GM10266 (cell line): ENCODE data around the gene C12orf54.
"Not testable (repeated sequence)": the region's sequence is repeated elsewhere in the genome, so short reads cannot be mapped to it uniquely, and the experiment has no call there.

Source experiments
- DNase-seq: peaks from one replicate; pipeline ENCODE4 v3.0.0; 2012; ENCODE audit errors: extremely low spot score
- TF ChIP-seq, protein P1 (sequence below): IDR thresholded peaks from 2 replicates; pipeline ENCODE4 v1.5.1; 2012; ENCODE audit warnings: mild to moderate bottlenecking, low read depth; ENCODE audit not compliant: control insufficient read depth, insufficient read depth; ENCODE audit errors: missing control alignments

The C12orf54 gene

DNA sequence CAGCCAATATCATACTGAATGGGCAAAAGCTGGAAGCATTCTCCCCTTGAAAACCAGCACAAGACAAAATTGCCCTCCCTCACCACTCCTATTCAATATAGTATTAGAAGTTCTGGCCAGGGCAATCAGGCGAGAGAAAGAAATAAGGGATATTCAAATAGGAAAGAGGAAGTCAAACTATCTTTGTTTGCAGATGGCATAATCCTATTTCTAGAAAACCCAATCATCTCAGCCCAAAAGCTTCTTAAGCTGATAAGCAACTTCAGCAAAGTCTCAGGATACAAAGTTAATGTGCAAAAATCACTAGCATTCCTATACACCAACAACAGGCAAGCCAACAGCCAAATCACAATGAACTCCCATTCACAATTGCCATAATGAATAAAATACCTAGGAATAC, 30.9 kb upstream of the C12orf54 start:
- TF ChIP-seq, protein P1, sequence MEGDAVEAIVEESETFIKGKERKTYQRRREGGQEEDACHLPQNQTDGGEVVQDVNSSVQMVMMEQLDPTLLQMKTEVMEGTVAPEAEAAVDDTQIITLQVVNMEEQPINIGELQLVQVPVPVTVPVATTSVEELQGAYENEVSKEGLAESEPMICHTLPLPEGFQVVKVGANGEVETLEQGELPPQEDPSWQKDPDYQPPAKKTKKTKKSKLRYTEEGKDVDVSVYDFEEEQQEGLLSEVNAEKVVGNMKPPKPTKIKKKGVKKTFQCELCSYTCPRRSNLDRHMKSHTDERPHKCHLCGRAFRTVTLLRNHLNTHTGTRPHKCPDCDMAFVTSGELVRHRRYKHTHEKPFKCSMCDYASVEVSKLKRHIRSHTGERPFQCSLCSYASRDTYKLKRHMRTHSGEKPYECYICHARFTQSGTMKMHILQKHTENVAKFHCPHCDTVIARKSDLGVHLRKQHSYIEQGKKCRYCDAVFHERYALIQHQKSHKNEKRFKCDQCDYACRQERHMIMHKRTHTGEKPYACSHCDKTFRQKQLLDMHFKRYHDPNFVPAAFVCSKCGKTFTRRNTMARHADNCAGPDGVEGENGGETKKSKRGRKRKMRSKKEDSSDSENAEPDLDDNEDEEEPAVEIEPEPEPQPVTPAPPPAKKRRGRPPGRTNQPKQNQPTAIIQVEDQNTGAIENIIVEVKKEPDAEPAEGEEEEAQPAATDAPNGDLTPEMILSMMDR: no peak
- DNase-seq: no peak

DNA sequence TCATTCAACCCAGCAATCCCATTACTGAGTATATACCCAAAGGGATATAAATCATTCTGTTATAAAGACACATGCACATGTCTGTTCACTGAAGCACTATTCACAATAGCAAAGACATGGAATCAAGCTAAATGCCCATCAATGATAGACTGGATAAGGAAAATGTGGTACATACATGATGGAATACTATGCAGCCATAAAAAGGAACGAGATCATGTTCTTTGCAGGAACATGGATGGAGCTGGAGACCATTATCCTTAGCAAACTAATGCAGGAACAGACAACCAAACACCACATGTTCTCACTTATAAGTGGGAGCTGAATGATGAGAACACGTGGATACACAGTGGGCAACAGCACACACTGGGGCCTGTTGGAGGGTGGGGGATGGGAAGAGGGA, 29.3 kb upstream of the C12orf54 start:
- not testable (repeated sequence) for DNase-seq

DNA sequence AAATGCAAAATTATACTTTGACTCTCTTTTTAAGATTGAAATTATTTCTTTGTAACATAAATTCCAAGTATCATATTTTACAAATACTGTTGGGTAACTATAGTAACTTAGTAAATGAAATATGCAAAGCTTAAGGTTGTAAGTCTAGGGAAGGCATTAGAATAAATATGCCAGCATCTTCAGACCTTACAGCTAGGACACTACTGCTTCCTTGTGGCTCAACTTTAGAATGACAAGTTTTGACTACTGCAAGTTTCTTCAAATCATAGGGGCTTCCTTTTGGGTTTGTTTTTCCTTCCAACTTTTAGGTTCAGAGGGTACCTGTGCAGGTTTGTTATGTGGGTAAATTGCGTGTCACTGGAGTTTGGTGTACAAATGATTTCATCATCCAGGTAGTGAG, 27.6 kb upstream of the C12orf54 start:
- no peak for DNase-seq
- TF ChIP-seq, protein P1: no peak

DNA sequence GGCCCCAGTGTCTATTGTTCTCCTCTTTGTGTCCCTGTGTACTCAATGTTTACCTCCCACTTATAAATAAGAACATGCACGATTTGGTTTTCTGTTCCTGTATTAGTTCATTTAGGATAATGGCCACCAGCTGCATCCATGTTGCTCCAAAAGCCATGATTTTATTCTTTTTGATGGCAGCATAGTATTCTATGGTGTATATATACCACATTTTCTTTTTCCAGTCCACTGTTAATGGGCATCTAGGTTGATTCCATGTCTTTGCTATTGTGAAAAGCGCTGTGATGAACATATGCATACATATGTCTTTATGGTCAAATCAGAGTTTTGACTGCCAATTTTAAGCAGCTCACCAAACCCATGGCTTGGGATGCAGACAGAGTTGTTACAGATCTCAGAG, 27.2 kb upstream of the C12orf54 start:
- TF ChIP-seq, protein P1: no peak

DNA sequence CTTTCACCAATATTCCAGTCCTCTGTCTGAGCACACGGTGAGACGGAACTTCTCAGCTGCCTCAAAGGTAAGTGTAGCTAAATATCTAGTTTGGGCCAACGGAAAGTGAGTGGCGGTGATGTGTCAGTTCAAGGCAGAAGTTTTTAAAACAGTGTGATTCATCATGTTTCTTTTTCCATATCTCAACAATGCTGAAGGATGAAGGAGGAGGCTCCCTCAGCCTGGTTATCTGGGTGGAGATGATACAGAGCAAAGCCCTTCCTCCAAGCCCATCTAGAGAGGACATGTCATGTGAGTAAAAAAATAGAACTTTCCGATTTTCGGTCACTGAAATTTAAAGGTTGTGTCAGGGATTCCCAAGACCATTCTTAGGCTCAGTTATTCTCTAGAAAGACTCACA, 23.0 kb upstream of the C12orf54 start:
- TF ChIP-seq, protein P1: no peak
- DNase-seq: no peak

More for the DNA sequence above, 27.2 kb upstream of the C12orf54 start:
- DNase-seq: no peak

DNA sequence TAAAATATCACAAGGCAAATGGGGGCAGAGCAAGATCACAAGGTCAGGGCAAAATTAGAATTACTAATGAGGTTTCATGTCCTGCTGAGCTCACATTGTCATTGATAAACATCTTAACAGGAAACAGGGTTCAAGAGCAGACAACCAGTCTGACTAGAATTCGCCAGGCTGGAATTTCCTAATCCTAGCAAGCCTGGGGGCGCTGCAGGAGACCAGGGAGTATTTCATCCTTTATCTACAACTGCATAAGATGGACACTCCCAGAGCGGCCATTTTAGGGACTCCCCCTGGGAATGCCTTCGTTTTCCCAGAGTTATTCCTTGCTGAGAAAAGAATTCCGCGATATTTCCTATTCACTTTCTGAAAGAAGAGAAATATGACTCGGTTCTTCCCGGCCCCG, 13.3 kb upstream of the C12orf54 start:
- not testable (repeated sequence) for DNase-seq

DNA sequence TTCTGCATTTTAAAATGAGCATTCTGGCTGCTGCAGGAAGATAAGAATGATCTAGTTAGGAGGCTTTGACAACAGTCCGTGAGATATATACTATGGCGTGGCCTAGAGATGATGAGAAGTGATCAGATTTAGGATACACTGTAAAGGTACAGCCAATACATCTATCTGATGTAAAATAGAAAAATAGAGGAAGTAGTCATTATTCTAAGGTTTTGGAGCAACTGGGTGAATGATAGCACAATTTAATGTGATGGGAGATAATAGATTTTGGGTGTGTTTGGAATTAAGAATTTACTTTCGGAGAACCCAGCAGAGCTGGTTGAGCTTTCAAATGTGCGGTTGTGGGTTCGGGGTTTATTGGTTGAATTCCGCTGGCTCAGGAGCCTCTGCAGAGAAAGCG, 10.0 kb upstream of the C12orf54 start, which contains the start of gene ANP32D:
ANP32D (plus strand) TSS at position 301 of the 400 bp plus-strand sequence. CDS start 106 bp downstream, outside the sequence.
- TF ChIP-seq, protein P1: no peak
- DNase-seq: no peak

DNA sequence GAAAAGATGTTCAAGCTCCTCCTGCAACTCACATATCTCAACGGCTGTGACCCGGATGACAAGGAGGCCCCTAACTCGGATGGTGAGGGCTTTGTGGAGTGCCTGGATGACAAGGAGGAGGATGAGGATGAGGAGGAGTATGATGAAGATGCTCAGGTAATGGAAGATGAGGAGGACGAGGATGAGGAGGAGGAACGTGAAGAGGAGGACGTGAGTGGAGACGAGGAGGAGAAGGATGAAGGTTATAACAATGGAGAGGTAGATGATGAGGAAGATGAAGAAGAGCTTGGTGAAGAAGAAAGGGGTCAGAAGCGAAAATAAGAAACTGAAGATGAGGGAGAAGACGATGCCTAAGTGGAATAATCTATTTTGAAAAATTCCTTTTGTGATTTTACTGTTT, 9.2 kb upstream of the C12orf54 start:
- no peak for DNase-seq
- TF ChIP-seq, protein P1: no peak

DNA sequence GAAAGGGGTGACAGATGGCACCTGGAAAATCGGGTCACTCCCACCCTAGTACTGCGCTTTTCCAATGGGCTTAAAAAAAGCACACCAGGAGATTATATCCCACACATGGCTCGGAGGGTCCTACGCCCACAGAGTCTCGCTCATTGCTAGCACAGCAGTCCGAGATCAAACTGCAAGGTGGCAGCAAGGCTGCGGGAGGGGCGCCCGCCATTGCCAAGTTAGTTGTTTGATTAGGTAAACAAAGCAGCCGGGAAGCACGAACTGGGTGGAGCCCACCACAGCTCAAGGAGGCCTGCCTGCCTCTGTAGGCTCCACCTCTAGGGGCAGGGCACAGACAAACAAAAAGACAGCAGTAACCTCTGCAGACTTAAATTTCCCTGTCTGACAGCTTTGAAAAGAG, 7.8 kb upstream of the C12orf54 start:
- DNase-seq: not testable (repeated sequence)
